Activated T-helper 1 cell treated with anti-CD3 and anti-CD28 coated beads, Interleukin-12 subunit alpha, Interleukin-12 subunit beta, Interleukin-2, Interleukin-4 antibody, amounts not matched to agents 30 ng/mL and 10 ng/mL and 1 ng/mL, durations not matched to agents 14 hours and 24 hours and 36 hours (primary cell): ENCODE measurements around the gene GNAO1. TPM values are rescaled to one million over a fixed set of nuclear protein-coding genes. Genes with fewer than 3 reads are reported as not detected.

Experiments
- DNase-seq: peaks from one replicate; pipeline ENCODE4 v3.0.0; 2021; ENCODE audit warnings: low spot score
- H3K27ac Mint-ChIP-seq: one replicate; pipeline ENCODE4 v1.8.0; 2021; ENCODE audit warnings: mild to moderate bottlenecking, mixed read lengths
- H3K27me3 Mint-ChIP-seq: one replicate; pipeline ENCODE4 v1.8.0; 2022; ENCODE audit warnings: mild to moderate bottlenecking, moderate library complexity, mixed read lengths; ENCODE audit not compliant: insufficient read depth
- H3K36me3 Mint-ChIP-seq: one replicate; pipeline ENCODE4 v1.8.0; 2021; ENCODE audit warnings: low read depth, mixed read lengths
- H3K4me1 Mint-ChIP-seq: one replicate; pipeline ENCODE4 v1.8.0; 2021; ENCODE audit warnings: low read depth, mixed read lengths
- H3K4me3 Mint-ChIP-seq: one replicate; pipeline ENCODE4 v1.8.0; 2021; ENCODE audit warnings: mild to moderate bottlenecking, moderate library complexity, mixed read lengths
- H3K9me3 Mint-ChIP-seq: one replicate; pipeline ENCODE4 v1.8.0; 2021; ENCODE audit warnings: mixed read lengths
- intact Hi-C: fragments of 100-400 bp; cut with micrococcal nuclease; formaldehyde crosslinking; loops from one replicate; pipeline ENCODE4 v1.15.1; 2024
- total RNA-seq: library from RNA; stranded (reverse); gene quantifications from 2 replicates; pipeline ENCODE4 v1.2.3, GENCODE V29; 2022

GNAO1 gene
- total RNA-seq, 1 donor from 2014 or later = 1.7 TPM

DNA sequence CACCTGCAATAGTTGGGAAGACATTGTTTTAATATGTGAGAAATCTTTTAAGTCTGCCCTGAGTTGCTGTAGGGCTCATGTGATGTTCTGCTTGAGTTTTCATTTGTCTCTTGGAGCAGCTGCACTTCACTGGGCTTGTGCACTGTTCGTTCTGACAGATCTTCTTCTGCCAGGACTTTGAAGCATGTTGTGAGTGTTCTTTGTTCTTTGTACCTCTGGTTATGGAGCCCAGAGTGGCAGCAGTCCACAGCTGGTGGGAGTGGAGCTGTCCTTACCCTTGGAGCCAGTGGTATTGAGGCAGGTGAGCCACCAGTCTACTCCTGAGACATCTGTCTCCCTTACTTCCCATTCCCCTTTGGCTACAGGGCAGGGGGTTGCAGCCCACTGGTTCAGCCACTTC, 64.6 kb downstream of the GNAO1 start:
- intact Hi-C loops = no loop called here
- no peak overlapping the region for H3K27ac Mint-ChIP-seq
- H3K36me3 Mint-ChIP-seq = no peaks in the 10 kb centered on the region
- no peaks in the 10 kb centered on the region for H3K9me3 Mint-ChIP-seq
- no peak overlapping the region for H3K4me3 Mint-ChIP-seq
- peaks cover 26% of the 10 kb centered on the region for H3K27me3 Mint-ChIP-seq
- DNase-seq = no peak
- no peaks in the 10 kb centered on the region for H3K4me1 Mint-ChIP-seq

DNA sequence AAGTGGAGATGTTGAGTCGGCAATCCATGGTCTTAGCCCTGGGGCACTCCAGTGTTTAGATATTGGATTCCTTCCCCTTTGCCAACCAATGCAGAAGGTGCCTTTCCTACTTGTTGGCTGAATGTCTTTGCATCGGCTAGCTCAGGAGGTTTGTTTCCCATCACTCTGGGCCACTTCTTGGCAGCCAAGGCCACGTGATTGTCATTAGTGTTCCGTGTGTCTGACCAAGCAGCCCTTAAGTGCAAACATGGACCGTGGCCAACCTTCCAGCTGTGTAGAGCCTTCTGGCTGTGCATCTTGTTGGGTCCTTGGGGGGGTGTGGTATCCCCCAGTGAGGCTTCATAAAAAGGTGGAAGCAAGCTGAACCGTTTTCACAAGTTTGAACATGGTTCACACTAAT, 66.0 kb downstream of the GNAO1 start:
- no peak overlapping the region for H3K27ac Mint-ChIP-seq
- H3K36me3 Mint-ChIP-seq = no peaks in the 10 kb centered on the region
- no peaks in the 10 kb centered on the region for H3K9me3 Mint-ChIP-seq
- H3K4me1 Mint-ChIP-seq = peaks cover 12% of the 10 kb centered on the region
- H3K4me3 Mint-ChIP-seq = no peak overlapping the region
- no peak for DNase-seq
- peaks cover 32% of the 10 kb centered on the region for H3K27me3 Mint-ChIP-seq
- intact Hi-C loops = no loop called here

DNA sequence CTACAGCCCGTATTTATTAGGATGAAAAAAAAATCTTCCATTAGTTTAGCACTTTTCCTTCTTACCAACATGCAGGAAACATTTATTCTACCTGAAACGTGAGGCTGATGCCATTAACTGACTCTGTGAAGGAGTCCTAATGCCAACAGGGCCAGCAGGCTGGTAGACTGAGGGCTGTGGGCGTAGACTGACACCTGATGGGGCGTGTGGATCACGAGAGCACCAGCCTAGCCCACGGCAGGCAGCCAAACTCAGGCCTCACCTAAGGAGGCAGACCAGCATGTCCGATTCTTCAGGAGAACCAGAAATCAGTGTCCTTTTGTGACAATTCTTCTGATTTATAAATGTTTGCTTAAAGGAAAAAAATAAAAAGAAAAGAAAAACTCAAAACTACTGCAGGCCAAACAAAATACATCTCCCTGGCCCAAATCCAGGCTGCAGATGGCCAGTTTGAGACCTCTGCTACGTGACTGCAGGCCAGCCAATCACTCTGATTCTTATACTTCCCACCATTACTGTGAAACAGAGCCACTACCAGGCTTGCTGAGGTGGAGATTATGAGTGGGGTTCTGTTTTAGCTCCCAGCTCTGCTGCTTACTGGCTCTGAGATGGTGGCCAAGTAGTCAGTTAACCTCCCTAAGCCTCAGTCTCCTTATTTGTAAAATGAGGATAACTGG, 66.5 kb downstream of the GNAO1 start:
- peaks cover under 1% of the 10 kb centered on the region for H3K36me3 Mint-ChIP-seq
- intact Hi-C loops = no loop called here
- H3K9me3 Mint-ChIP-seq = no peaks in the 10 kb centered on the region
- no peak overlapping the region for H3K4me3 Mint-ChIP-seq
- H3K27me3 Mint-ChIP-seq = peaks cover 33% of the 10 kb centered on the region
- no peak for DNase-seq
- H3K4me1 Mint-ChIP-seq = peaks cover 17% of the 10 kb centered on the region
- H3K27ac Mint-ChIP-seq = no peak overlapping the region

DNA sequence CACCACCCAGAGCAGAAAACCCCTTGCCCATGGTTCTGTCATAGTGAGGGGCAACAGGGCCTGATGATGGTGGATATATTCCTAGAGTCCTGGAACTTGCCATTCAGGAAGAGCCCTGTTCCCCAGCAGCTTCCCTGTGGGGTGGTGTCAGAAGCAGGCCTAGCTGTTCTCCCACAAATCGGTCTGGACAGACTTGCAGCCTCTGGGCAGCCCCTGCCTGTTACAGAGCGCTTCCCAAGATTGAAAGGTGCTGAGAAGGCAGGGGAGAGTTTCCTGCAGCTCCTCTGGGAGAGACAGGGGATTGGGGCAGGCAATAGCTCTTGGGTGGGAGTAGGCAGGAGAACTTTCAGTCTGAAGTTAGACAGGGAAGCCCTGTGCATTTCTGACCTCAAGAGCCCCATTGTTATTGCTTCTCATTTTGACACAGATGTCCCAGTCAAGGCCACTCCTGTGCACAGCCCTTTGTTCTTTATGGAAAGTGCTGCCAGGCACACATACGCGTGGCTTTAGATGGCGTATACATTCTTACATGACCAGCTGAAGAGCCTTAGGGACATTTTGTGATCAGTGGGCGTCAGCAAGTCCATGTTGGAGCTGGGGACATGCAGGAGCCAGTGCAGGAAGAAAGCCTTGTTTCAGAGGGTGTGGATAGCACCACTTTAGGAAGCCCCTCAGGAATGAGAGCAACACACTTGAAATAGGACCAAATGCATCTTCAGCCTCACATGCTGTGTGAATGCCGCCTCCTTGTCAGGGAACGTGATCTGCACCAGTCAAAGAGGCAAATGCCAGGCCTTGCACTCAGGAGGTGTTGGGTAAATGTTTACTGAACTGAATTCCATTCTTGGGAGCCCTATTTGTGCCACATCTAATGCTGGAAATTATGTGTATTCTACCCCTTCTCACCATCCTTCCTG, 67.5 kb downstream of the GNAO1 start:
- intact Hi-C loops = no loop called here
- no peak overlapping the region for H3K27ac Mint-ChIP-seq
- H3K4me1 Mint-ChIP-seq = peaks cover 26% of the 10 kb centered on the region
- H3K27me3 Mint-ChIP-seq = peaks cover 35% of the 10 kb centered on the region
- H3K36me3 Mint-ChIP-seq = peaks cover 1% of the 10 kb centered on the region
- no peaks in the 10 kb centered on the region for H3K9me3 Mint-ChIP-seq
- DNase-seq = no peak
- no peak overlapping the region for H3K4me3 Mint-ChIP-seq

DNA sequence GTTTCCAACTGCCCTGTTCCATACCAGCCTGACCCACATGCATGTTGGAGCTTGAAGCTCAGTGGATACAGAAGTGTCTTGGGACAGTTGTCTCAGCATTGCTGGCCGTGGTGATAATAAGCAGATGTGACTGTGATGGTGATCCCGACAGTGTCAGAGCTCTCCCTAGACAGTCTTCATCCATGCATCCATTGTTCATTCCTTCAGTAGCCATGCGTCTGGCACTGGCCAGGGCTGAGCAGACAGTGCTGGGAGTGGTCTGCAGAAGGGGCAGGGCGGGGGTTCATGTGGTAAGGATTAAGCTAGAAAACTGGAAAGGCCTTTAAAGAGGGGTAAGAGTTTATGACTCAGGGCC, 68.1 kb downstream of the GNAO1 start:
- no peaks in the 10 kb centered on the region for H3K9me3 Mint-ChIP-seq

DNA sequence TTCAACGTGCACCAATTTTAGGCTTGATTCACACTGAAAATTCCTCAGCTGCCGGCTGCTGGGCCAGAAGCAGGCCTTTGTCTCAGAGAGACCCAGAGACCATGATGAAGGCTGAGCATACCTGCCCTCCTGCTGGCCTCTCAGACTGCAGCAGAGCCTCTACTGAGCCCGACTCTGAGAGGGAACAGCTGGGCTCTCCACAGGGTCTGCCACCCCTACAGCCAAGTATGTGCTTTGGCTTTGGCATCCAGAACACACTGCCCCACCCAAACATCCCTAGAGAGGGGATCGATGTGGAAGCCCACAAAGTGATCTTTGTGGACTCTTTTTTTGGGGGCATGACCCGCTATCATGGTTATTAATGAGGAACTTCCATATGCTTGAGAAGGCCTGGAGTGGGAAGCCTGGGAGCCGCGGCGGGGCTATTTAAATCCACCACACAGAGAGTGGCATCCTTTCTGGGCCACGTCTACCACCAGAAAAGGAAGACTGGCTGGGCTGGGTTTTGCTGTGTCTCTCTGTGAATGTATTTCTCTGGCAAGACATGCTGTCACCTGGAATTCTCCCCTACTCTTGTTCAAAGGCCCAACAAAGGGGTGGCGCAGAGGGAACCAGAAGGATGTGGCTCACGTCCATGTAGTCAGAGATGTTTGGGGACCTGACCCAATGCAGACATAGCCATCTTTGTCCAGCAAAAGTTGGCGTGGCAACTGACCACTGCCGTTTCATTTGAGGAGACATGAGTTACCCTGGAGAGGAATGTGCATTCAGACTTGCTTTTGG, 69.3 kb downstream of the GNAO1 start:
- intact Hi-C loops = no loop called here
- H3K9me3 Mint-ChIP-seq = no peaks in the 10 kb centered on the region
- no peak overlapping the region for H3K27ac Mint-ChIP-seq
- peaks cover 28% of the 10 kb centered on the region for H3K27me3 Mint-ChIP-seq
- H3K4me1 Mint-ChIP-seq = peaks cover 26% of the 10 kb centered on the region
- H3K4me3 Mint-ChIP-seq = no peak overlapping the region
- peaks cover 1% of the 10 kb centered on the region for H3K36me3 Mint-ChIP-seq
- no peak for DNase-seq

More for the DNA sequence above, 68.1 kb downstream of the GNAO1 start:
- no peak overlapping the region for H3K27ac Mint-ChIP-seq
- no peak for DNase-seq
- H3K4me1 Mint-ChIP-seq = peaks cover 26% of the 10 kb centered on the region
- H3K36me3 Mint-ChIP-seq = peaks cover 1% of the 10 kb centered on the region
- H3K4me3 Mint-ChIP-seq = no peak overlapping the region
- H3K27me3 Mint-ChIP-seq = peaks cover 35% of the 10 kb centered on the region
- intact Hi-C loops = no loop called here

DNA sequence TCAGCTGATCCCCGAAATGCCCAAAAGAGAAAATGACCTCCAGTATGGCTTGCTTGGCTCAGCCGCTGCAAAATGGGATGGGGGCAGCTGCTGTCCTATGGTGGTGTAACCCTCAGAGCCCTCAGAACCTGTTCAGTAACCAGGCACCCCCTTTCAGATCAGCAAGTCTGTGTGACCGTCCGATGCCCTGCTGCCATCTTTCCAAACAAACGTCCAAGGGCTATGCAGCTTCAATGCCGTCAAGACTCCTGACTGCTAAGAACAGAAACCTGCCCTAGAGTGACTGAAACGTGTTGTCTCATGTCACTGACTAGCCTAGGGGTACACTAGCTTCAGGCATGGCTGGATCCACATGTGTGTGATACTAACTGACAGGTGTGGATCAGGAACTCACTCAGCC, 70.4 kb downstream of the GNAO1 start:
- no peak for DNase-seq
- Mint-ChIP-seq H3K4me1 (peaks cover 26% of the 10 kb centered on the region), H3K36me3 (peaks cover 1% of the 10 kb centered on the region), H3K9me3 (no peaks in the 10 kb centered on the region), H3K4me3 (no peak overlapping the region), H3K27ac (no peak overlapping the region), H3K27me3 (peaks cover 24% of the 10 kb centered on the region)
- intact Hi-C loops = loop anchor here (1.0 kb wide), 1 partner anchor 46 kb away; no protein-coding TSS in a partner anchor

DNA sequence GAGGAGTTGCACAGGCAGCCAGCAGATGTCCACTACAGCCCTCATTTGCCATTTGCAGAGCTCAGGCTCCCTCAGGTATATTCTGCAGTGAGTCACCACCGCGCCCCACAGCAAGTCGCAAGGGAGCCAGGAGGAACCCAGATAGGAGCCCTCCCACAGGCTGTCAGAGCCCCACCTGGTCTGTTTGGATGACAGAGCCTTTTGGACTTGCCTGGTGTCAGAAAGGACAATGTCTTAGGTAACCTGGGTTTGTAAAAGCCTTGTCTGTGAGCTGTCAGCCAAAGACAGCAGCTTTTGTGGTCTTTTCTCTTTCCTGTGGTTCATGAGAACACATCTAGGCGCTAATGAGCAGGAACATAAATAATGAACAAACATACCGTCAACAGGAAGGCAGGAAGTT, 70.9 kb downstream of the GNAO1 start:
- H3K27ac Mint-ChIP-seq = no peak overlapping the region
- no peaks in the 10 kb centered on the region for H3K9me3 Mint-ChIP-seq
- DNase-seq = peak; percentile 25
- intact Hi-C loops = loop anchor here (1.0 kb wide), 1 partner anchor 47 kb away; no protein-coding TSS in a partner anchor
- peak overlapping the region; percentile 24 for H3K4me3 Mint-ChIP-seq
- H3K4me1 Mint-ChIP-seq = peaks cover 26% of the 10 kb centered on the region
- peaks cover 1% of the 10 kb centered on the region for H3K36me3 Mint-ChIP-seq
- H3K27me3 Mint-ChIP-seq = peaks cover 22% of the 10 kb centered on the region

DNA sequence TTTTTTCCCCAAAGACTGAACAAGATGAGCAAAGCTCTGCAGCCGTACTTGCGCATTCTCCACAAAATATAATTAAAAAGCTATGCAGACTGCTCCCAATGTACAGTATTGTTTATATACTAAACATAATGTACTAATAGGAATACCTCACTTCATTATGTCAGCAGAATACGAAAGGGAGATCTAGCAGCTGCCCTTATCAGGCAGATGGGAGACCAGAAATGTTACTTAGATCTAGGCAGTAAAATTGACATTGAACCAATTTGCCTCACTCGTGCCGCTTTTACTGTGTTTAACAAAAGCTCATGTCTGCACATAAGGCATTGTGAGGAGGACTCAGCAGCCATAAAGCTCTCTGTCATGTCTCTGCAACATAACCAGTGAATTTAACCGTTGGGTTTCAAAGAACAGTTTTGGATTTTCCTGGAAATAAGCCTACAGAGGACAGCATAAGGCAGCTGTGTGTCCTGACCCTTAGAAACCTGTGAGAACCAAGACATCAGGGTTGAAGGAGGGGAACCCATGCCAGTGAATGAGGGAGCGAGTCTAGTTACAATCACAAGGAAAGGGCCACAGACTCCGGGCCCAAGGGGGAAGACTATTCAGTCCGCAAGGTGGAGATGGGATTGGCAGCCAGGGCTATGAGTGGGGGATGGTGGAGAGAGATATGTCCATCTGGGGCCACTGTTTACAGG, 71.4 kb downstream of the GNAO1 start:
- Mint-ChIP-seq H3K27ac (no peak overlapping the region), H3K9me3 (no peaks in the 10 kb centered on the region), H3K4me3 (peak overlapping the region; percentile 24), H3K4me1 (peaks cover 26% of the 10 kb centered on the region), H3K36me3 (peaks cover 1% of the 10 kb centered on the region), H3K27me3 (peaks cover 20% of the 10 kb centered on the region)
- no peak for DNase-seq
- intact Hi-C loops = loop anchor here (1.0 kb wide), 1 partner anchor 47 kb away; no protein-coding TSS in a partner anchor

DNA sequence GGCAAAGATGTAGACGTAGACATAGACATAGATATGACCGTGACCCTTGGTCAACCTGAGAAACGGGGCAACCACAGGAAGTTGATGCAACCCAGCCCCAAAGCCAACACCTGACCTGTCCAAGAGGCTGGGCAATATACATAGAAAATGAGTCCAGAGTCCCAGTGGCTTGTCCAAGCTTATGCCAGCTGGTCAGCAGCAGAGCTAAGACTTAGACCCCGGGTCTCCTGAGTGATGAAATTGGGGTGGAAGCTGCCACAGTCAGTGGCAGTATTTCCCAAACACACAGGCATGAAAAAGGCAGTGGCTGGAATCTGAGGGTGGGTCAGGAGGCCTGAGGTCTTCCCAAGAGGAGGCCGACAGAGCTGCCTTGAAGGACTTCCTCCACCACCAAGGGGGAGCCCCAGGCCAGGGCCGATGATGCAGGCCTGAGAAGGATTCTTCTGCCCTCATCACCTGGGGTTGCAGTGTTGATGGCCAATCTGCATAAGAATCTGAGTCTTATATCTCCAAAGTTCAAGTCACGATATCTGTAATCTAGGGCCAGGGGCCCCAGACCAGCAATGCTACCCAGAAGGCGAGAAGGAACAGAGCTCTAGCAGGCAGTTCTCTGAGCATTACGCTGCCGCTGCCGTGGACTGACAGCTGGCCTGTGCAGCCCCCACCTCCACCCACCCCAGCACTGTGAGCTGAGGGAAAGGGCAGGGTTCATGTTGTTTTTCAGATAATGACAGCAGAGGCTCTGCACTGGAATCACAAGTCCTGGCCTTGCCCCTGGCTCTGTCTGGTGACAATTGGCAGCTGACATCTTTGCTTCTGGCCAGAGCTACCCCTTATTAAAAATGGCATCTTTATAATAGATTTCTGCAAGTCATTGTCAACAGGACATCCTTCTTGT, 72.7 kb downstream of the GNAO1 start:
- no peaks in the 10 kb centered on the region for H3K9me3 Mint-ChIP-seq
- no peak for DNase-seq
- H3K36me3 Mint-ChIP-seq = peaks cover 1% of the 10 kb centered on the region

DNA sequence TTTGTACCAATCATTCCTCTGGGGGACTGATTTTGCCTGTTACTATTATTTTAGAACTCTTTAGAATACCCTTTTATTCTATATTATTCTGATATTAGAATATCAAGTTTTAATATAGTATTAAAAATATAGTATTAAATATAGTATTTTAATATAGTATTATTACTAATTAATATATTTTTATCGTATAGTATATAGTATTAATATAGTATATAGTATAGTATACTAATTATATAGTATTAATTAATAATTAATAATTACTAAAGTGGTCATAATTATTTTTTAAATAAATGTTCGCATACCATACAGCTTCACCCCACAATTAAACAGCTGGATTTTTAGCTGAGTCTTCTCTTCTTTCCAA, 73.3 kb downstream of the GNAO1 start:
- H3K4me3 Mint-ChIP-seq = no peak overlapping the region
- no peak for DNase-seq
- H3K4me1 Mint-ChIP-seq = peaks cover 26% of the 10 kb centered on the region
- H3K27ac Mint-ChIP-seq = no peak overlapping the region
- H3K27me3 Mint-ChIP-seq = peaks cover 15% of the 10 kb centered on the region
- peaks cover 1% of the 10 kb centered on the region for H3K36me3 Mint-ChIP-seq
- intact Hi-C loops = no loop called here
- H3K9me3 Mint-ChIP-seq = no peaks in the 10 kb centered on the region

More for the DNA sequence above, 72.7 kb downstream of the GNAO1 start:
- intact Hi-C loops = no loop called here
- Mint-ChIP-seq H3K27ac (no peak overlapping the region), H3K4me3 (no peak overlapping the region), H3K27me3 (peaks cover 15% of the 10 kb centered on the region), H3K4me1 (peaks cover 26% of the 10 kb centered on the region)
